Body of pancreas (tissue), 4 donors: ENCODE results near the gene YY1AP1.

Experiments used
- POLR2A ChIP-seq, 3 donors: fragments of 450-650 bp; IDR thresholded peaks; one replicate each; pipeline ENCODE4 v1.6.1; 2016; ENCODE audit warnings: antibody characterized with exemption in 3 of 3, mild to moderate bottlenecking in 2 of 3
- TF ChIP-seq, protein P1 (sequence below), 7 experiments: fragments of 450-650 bp in 4 of 7; fragments of 200-600 bp in 3 of 7; sonication (generic) in 3 of 7; IDR thresholded peaks; one replicate each; pipeline ENCODE4 v1.5.1; 2016 to 2019; ENCODE audit warnings: antibody characterized with exemption in 7 of 7

DNA sequence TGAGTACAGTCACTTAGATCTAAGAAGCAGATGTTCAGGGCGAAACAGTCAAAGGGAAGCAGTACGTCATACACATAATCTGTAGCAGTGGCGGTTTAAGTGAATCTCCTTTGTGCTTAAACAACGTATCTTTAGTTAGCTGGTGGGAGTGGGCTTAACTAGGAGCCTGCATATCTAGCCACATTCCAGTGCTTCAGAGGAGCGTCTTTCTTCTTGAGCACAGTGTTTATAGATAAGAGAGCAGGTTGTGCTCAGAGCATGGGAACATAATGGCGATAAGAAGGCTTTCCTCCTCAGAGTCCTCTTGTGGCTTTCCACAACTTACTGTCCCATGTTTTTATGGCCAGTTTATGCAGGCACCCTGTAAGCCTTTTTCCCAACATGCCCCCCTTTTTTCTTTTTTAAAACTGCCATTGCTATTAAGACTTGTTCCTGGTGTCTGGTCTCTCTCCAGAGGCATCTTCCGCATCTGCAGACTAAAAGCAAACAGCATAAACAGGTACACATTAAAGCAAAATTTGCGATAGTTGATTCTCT lies 3.5 kb upstream of the YY1AP1 start:
- TF ChIP-seq, protein P1, sequence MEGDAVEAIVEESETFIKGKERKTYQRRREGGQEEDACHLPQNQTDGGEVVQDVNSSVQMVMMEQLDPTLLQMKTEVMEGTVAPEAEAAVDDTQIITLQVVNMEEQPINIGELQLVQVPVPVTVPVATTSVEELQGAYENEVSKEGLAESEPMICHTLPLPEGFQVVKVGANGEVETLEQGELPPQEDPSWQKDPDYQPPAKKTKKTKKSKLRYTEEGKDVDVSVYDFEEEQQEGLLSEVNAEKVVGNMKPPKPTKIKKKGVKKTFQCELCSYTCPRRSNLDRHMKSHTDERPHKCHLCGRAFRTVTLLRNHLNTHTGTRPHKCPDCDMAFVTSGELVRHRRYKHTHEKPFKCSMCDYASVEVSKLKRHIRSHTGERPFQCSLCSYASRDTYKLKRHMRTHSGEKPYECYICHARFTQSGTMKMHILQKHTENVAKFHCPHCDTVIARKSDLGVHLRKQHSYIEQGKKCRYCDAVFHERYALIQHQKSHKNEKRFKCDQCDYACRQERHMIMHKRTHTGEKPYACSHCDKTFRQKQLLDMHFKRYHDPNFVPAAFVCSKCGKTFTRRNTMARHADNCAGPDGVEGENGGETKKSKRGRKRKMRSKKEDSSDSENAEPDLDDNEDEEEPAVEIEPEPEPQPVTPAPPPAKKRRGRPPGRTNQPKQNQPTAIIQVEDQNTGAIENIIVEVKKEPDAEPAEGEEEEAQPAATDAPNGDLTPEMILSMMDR (IDR thresholded peaks at IDR 0.05) = no peak
- TF ChIP-seq POLR2A (IDR thresholded peaks at IDR 0.05) = no peak
